A673 (cell line): ENCODE measurements around the gene PTS.

Source experiments
- EZH2 ChIP-seq: fragments of 200-600 bp; sonication (generic); IDR thresholded peaks from 2 replicates; pipeline ENCODE4 v1.6.1; 2017; ENCODE audit warnings: borderline replicate concordance, low read depth, mild to moderate bottlenecking, mixed read lengths, antibody characterized with exemption, low read length; ENCODE audit not compliant: poor library complexity, severe bottlenecking
- TF ChIP-seq, protein P1 (sequence below): fragments of 300-800, 200-600 bp; sonication (generic); conservative IDR thresholded peaks from 2 replicates; pipeline ENCODE4 v1.5.1; 2017; ENCODE audit warnings: low read depth, mild to moderate bottlenecking, antibody characterized with exemption, low read length, moderate library complexity, mixed read lengths

DNA sequence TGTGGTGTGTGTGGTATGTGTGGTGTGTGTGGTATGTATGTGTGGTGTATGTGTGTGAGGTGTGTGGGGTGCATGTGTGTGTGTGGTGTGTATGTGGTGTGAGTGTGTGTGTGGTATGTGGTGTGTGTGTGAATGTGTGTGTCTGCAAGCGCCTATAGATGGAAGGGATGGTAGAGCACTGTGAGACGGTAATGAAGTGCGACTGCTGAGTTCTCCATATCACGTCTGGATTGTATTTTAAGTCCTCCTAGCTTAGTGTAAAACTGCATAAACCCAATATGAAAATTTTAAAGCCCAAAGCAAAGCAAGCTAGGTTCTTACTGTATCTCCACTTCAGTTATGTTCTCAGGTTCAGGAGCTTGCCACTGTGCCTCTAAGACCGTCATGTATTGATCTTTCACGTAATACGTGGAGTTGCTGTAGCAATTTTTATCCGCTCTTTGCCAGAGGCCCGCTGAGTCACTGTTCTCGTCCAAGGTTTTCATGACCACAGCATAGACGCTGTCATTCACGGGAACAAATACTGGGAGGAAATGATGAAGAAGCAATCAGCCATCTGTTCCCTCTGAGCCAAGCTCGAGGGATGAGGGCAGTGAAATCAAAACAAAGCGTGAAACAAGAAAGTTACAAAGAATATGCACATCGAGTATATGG lies 29.0 kb downstream of the PTS start:
- TF ChIP-seq, protein P1, sequence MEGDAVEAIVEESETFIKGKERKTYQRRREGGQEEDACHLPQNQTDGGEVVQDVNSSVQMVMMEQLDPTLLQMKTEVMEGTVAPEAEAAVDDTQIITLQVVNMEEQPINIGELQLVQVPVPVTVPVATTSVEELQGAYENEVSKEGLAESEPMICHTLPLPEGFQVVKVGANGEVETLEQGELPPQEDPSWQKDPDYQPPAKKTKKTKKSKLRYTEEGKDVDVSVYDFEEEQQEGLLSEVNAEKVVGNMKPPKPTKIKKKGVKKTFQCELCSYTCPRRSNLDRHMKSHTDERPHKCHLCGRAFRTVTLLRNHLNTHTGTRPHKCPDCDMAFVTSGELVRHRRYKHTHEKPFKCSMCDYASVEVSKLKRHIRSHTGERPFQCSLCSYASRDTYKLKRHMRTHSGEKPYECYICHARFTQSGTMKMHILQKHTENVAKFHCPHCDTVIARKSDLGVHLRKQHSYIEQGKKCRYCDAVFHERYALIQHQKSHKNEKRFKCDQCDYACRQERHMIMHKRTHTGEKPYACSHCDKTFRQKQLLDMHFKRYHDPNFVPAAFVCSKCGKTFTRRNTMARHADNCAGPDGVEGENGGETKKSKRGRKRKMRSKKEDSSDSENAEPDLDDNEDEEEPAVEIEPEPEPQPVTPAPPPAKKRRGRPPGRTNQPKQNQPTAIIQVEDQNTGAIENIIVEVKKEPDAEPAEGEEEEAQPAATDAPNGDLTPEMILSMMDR = no peak
- no peak for TF ChIP-seq EZH2
